ENCODE results near the gene REXO5.

DNA sequence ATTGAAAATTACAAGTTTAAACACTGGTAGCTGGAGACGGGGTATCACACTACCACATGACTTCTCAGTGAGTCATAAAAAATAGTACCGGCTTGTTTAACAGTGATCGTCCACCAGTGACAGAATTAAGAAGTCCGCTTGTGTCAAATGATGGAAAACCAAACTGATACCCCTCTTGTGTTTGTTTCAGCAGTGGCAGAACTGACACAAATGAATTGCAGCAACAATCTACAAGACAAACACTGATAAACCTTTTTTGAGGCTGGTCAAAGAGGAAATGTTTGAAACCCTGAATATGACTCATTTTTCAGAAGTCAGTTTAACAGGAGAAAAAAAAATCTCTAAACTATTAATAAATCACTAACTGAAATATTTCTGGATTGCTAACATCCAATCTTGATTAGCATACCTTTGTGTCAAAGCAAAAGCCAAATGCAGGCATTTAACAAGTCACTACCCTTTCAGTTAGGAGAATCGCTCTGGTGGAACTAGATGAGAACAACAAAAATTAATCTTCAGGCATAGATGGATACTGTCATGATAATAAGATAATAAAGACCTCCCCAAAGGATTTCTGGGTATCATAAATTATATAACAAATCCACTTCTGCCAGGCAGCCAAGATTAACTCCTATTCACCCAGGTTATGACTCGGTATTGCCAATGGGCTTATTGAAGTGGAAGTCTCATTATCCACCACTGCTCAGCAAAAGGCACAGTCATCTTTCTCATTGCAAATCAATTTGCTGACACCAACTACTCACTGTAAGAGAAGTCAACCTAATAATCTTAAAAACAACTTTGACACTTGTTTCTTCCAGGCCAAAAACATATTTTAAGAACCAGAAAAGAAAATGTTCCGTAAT, 73.1 kb downstream of the REXO5 start:
- TF ChIP-seq CTCF (IDR thresholded peaks at IDR 0.05) (no peak), EZH2 (IDR thresholded peaks at IDR 0.05; ENCODE audit: borderline replicate concordance, insufficient read depth, low read depth, low read length, poor library complexity, severe bottlenecking) (no peak)

Measured in B cell (primary cell).